HEK293 (cell line): ENCODE data around the gene OSBP2.

Experiments
- KLF17 ChIP-seq: fragments of 450-650 bp; formaldehyde crosslinking; IDR thresholded peaks from 2 replicates; pipeline ENCODE4 v1.5.1; 2016; ENCODE audit warnings: missing biosample characterization, missing genetic modification characterization
- ZFP37 ChIP-seq: fragments of 450-650 bp; formaldehyde crosslinking; IDR thresholded peaks from 2 replicates; pipeline ENCODE4 v1.5.1; 2016; ENCODE audit warnings: missing biosample characterization, missing genetic modification characterization
- ZNF274 ChIP-seq, 2 experiments: fragments of 200-500 bp in 1 of 2; fragments of 450-650 bp in 1 of 2; sonication (Bioruptor generic) in 1 of 2; formaldehyde crosslinking in 1 of 2; IDR thresholded peaks; 2 replicates each; pipeline versions ENCODE4 v1.5.1 to v1.6.1; 2014 to 2016; ENCODE audit warnings: borderline replicate concordance in 1 of 2, inconsistent platforms in 1 of 2, low read length in 1 of 2, missing biosample characterization in 1 of 2, missing genetic modification characterization in 1 of 2
- ZNF362 ChIP-seq: fragments of 450-650 bp; formaldehyde crosslinking; IDR thresholded peaks from 2 replicates; pipeline ENCODE4 v1.5.1; 2016; ENCODE audit warnings: missing biosample characterization, missing genetic modification characterization
- ZNF521 ChIP-seq: fragments of 450-650 bp; formaldehyde crosslinking; IDR thresholded peaks from 2 replicates; pipeline ENCODE4 v1.5.1; 2017; ENCODE audit warnings: missing biosample characterization, mild to moderate bottlenecking, missing genetic modification characterization
- ZNF561 ChIP-seq: fragments of 450-650 bp; IDR thresholded peaks from 2 replicates; pipeline ENCODE4 v1.5.1; 2018; ENCODE audit warnings: missing biosample characterization, missing genetic modification characterization, borderline replicate concordance
- ZNF623 ChIP-seq: fragments of 450-650 bp; formaldehyde crosslinking; IDR thresholded peaks from 2 replicates; pipeline ENCODE4 v1.5.1; 2016; ENCODE audit warnings: missing biosample characterization, missing genetic modification characterization
- TF ChIP-seq, protein P1 (sequence below): fragments of 450-650 bp; formaldehyde crosslinking; IDR thresholded peaks from 2 replicates; pipeline ENCODE4 v1.5.1; 2016; ENCODE audit warnings: missing biosample characterization, missing genetic modification characterization

GRCh38 chr22:30940685-30941362, 246.2 kb downstream of the OSBP2 start:
- no peak for TF ChIP-seq ZFP37
- no peak for TF ChIP-seq ZNF274 (IDR thresholded peaks at IDR 0.05; ENCODE audit: low read length)
- no peak for TF ChIP-seq ZNF274 (tag by site-specific recombination; IDR thresholded peaks at IDR 0.05; ENCODE audit: borderline replicate concordance)
- TF ChIP-seq, protein P1, sequence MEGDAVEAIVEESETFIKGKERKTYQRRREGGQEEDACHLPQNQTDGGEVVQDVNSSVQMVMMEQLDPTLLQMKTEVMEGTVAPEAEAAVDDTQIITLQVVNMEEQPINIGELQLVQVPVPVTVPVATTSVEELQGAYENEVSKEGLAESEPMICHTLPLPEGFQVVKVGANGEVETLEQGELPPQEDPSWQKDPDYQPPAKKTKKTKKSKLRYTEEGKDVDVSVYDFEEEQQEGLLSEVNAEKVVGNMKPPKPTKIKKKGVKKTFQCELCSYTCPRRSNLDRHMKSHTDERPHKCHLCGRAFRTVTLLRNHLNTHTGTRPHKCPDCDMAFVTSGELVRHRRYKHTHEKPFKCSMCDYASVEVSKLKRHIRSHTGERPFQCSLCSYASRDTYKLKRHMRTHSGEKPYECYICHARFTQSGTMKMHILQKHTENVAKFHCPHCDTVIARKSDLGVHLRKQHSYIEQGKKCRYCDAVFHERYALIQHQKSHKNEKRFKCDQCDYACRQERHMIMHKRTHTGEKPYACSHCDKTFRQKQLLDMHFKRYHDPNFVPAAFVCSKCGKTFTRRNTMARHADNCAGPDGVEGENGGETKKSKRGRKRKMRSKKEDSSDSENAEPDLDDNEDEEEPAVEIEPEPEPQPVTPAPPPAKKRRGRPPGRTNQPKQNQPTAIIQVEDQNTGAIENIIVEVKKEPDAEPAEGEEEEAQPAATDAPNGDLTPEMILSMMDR (tag by site-specific recombination), result no peak
- no peak for TF ChIP-seq ZNF521 (tag by site-specific recombination)
- no peak for TF ChIP-seq ZNF561 (tag by site-specific recombination)
- no peak for TF ChIP-seq ZNF362 (tag by site-specific recombination)
- no peak for TF ChIP-seq ZNF623
- TF ChIP-seq KLF17 (tag by site-specific recombination), result no peak
